HepG2 (cell line): ENCODE results near the gene OR1F1. TPM values are rescaled to one million over a fixed set of nuclear protein-coding genes. Genes with fewer than 3 reads are reported as not detected.
A peak's percentile ranks its signal among the peaks of the same experiment; 100 is the strongest.

ENCODE experiments used
- ARID4A ChIP-seq: sonication (generic); formaldehyde crosslinking; IDR thresholded peaks from 2 replicates; pipeline ENCODE4 v1.5.0; 2020; ENCODE audit warnings: mild to moderate bottlenecking, missing genetic modification reagents, borderline replicate concordance
- ZNF318 ChIP-seq: sonication (generic); formaldehyde crosslinking; IDR thresholded peaks from 2 replicates; pipeline ENCODE4 v1.4.0; 2020; ENCODE audit warnings: mild to moderate bottlenecking, missing genetic modification reagents
- polyA plus RNA-seq, 8 experiments: library from polyadenylated mRNA; depleted of rRNA in 3 of 8; stranded (reverse) in 7 of 8; unstranded in 1 of 8; fragments of >200 nt; fragmentation: Illumina TruSeq in 4 of 8; extraction: Trizol in 4 of 8; gene quantifications; 2 replicates each; pipeline versions ENCODE4 v1.2.1 to v1.2.3, GENCODE V29; 2011 to 2016; ENCODE audit warnings: low read depth in 4 of 8, missing spikeins in 1 of 8, mixed read lengths in 1 of 8; ENCODE audit not compliant: insufficient read depth in 1 of 8
- total RNA-seq, 5 experiments: library from RNA; depleted of rRNA; stranded (reverse); fragments of >200 nt; fragmentation: Illumina TruSeq; extraction: Trizol; gene quantifications; 2 replicates each; pipeline ENCODE4 v1.2.3, GENCODE V29; 2016; ENCODE audit warnings: low read depth in 1 of 5

The OR1F1 gene
- total and polyA plus RNA-seq, 2 of the 13 experiments (the other 11 are each of a cell fraction or from before 2014, with no cell fraction given): 0.90 TPM; not detected in 1

- TF ChIP-seq ZNF318: no peak
- TF ChIP-seq ARID4A (CRISPR knock-in tag): peak; percentile 45; the same call in 1 of the 2 replicates
- TF ChIP-seq, all 625 proteins: peak for 74
Observed at GRCh38 chr16:3207086-3207953, 19.3 kb downstream of the OR1F1 start (continued).
